Subcutaneous abdominal adipose tissue (tissue), 5 donors: ENCODE measurements around the gene NRP1.

Experiments used
- H3K27ac ChIP-seq: one replicate; pipeline ENCODE4 v1.7.0; 2013; ENCODE audit warnings: low read depth, mild to moderate bottlenecking, inconsistent platforms, low read length, moderate library complexity
- H3K27me3 ChIP-seq, 5 donors: one replicate each; pipeline ENCODE4 v1.7.0; 2013; ENCODE audit warnings: low read length in 5 of 5, inconsistent platforms in 1 of 5; ENCODE audit not compliant: control insufficient read depth in 5 of 5, insufficient read depth in 4 of 5
- H3K36me3 ChIP-seq, 5 donors: one replicate each; pipeline ENCODE4 v1.7.0; 2013; ENCODE audit warnings: low read length in 5 of 5; ENCODE audit not compliant: control insufficient read depth in 5 of 5, insufficient read depth in 5 of 5
- H3K4me1 ChIP-seq, 5 donors: one replicate each; pipeline ENCODE4 v1.7.0; 2013; ENCODE audit warnings: low read length in 5 of 5, mild to moderate bottlenecking in 3 of 5, moderate library complexity in 1 of 5; ENCODE audit not compliant: control insufficient read depth in 5 of 5, insufficient read depth in 5 of 5
- H3K4me3 ChIP-seq, 5 donors: one replicate each; pipeline ENCODE4 v1.7.0; 2013; ENCODE audit warnings: low read length in 5 of 5, low read depth in 1 of 5
- H3K9ac ChIP-seq, 5 donors: one replicate each; pipeline ENCODE4 v1.7.0; 2013; ENCODE audit warnings: low read length in 5 of 5, mild to moderate bottlenecking in 4 of 5, moderate library complexity in 3 of 5
- H3K9me3 ChIP-seq, 5 donors: one replicate each; pipeline ENCODE4 v1.7.0; 2013; ENCODE audit warnings: low read length in 5 of 5; ENCODE audit not compliant: control insufficient read depth in 5 of 5
- donor health status: healthy.
- donor health status: healthy.
- donor health status: healthy.
- donor health status: healthy.
- donor health status: healthy.

The NRP1 gene

DNA sequence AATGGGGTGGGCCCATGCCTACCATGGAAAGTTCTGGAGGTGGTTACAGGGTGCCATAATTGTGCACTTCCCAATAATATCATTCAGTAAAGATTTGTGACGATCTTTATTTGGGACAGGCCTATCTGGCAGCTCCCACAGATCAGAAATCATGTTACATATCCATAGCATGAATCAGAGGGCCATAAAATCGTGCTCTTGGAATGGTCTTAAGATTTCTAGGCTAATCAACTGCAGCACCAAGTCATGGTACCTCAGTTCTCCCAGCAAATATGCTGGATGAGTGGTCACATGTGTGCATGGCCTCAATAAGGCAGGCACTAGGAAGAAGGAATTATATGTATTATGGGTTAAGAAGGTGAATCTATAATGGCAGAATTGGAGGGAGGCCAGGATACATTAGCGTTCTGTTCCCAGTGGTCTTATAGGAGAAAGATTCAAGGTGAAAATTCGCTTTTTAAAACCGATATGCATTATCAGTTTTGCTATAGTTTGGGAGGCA, 134.7 kb downstream of the NRP1 start:
- no peak overlapping the region for H3K9ac ChIP-seq
- H3K4me1 ChIP-seq, result peaks cover 6 to 52% (median 30%) of the 10 kb centered on the region in 5 donors
- no peaks in the 10 kb centered on the region for H3K9me3 ChIP-seq
- no peaks in the 10 kb centered on the region for H3K27me3 ChIP-seq
- peaks cover 43 to 83% (median 66%) of the 10 kb centered on the region in 5 donors for H3K36me3 ChIP-seq
- H3K27ac ChIP-seq, result no peak overlapping the region
- H3K4me3 ChIP-seq, result no peak overlapping the region

DNA sequence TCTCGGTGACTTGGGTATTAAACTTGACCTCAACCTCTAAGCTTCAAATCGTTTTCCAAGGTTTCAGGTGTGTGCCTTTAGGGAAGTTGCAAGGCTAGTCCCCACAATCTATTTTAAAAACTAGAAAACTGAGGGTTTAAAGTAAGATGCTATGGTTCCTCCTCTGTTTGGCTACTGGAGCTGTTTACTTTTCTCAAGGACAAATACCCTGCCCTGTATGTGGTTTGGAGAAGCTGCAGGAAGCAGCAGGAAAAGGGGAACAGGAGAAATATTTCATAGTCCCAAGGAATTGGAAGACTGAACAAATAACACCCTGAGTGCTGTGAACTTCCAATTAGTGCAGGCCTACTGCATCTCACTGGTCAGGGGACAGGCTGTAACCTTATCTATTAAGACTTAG, 135.9 kb downstream of the NRP1 start:
- Histone ChIP-seq H3K4me1 (peaks cover 10 to 63% (median 35%) of the 10 kb centered on the region in 5 donors), H3K27ac (no peak overlapping the region), H3K4me3 (no peak overlapping the region), H3K9me3 (no peaks in the 10 kb centered on the region), H3K27me3 (no peaks in the 10 kb centered on the region), H3K36me3 (peaks cover 43 to 77% (median 66%) of the 10 kb centered on the region in 5 donors), H3K9ac (no peak overlapping the region)

DNA sequence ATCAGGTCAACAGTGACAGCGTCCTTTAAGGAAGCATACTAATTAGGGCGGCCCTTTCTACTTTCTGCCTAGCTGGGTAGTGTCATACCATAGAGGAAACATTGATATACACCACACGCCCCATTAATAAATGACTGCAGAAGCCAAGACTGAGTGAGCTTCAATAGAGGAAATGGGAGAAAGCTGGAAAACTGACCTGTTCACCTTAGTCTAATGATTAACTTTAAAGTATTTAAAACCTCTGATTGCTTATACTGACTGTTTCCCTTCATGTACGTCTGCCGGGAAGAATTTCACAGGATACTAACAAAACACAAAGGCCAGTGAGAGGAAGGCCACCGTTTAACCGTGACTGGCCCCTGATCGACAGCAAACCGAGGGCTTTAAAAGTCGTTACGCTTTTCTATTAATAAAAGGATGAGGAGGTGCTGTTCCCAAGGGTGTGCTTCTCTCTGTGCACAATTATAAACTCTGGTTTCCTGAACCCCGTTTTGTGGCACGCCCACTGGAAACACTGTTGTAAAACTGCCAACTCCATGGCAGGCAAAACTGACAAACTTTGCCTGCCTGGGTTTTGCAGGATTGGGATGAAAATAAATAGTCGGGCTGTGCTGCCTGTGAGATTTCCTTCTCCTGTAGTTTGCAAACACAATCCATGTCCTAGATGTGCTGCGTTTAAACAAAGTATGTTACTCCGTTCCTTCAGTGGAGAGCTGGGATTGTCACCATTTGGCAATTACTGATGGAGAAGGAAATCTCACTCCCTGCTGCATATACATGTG, 137.6 kb downstream of the NRP1 start:
- peaks cover 39 to 69% (median 63%) of the 10 kb centered on the region in 5 donors for H3K36me3 ChIP-seq
- H3K4me3 ChIP-seq, result peak overlapping the region in 2 of 5 donors; percentile 15 to 38
- peaks cover 7 to 57% (median 30%) of the 10 kb centered on the region in 5 donors for H3K4me1 ChIP-seq
- no peaks in the 10 kb centered on the region for H3K27me3 ChIP-seq
- H3K9me3 ChIP-seq, result no peaks in the 10 kb centered on the region
- H3K9ac ChIP-seq, result peak overlapping the region in 1 of 5 donors; percentile 26
- H3K27ac ChIP-seq, result peak overlapping the region; percentile 35

DNA sequence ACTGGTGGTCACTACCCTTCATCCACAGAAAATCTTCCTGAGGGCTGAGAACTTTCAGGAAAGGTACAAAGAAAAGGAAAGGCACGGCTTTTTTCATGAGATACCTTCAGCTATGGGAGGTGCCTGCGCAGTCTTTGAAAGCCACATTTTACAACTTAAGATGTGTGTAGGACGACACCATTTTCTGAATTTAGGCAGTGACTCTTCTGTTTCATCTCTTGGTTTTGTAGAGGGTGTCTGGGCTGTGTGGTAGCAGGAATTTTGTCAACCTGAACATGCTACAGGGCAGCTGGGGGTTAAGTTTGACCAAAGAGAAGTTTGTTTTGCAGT, 138.1 kb downstream of the NRP1 start:
- H3K36me3 ChIP-seq, result peaks cover 35 to 69% (median 64%) of the 10 kb centered on the region in 5 donors
- H3K4me1 ChIP-seq, result peaks cover 5 to 57% (median 24%) of the 10 kb centered on the region in 5 donors
- H3K9me3 ChIP-seq, result no peaks in the 10 kb centered on the region
- no peak overlapping the region for H3K9ac ChIP-seq
- H3K27me3 ChIP-seq, result no peaks in the 10 kb centered on the region
- H3K27ac ChIP-seq, result peak overlapping the region; percentile 35
- H3K4me3 ChIP-seq, result no peak overlapping the region

DNA sequence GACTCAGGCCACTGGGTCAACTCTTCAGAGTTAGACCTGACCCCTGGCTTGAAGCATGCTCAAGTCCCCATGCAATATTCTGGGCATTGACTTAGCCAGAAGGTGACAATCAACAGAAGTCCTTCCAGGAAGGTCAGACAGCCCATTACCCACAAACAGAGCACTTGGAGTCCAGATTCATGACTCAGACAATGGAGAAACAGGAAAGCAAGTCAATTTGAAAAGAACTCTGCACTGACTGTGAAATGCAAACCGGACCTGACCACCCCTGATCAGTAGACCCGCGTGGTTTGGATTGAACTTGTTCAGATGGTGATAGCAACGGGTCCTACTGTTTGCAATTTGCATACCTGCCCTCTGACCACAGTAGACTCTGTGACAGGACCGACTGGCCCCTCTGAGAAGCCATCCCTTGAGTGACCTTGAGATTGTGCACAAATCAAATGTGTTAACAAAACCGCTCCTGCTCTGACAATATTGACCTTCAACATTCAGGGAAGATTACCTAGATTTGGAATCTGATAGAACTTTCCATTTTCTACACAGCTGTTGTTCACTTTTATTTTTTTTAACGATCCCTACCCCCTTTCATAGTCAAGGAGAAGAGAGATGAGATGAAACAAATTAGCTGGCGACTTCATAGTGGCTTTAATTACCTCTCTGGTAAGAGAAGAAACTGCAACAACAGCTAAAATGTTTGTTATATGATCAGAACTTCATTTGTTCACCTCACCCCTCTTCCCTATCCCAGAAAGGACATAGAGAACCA, 138.7 kb downstream of the NRP1 start:
- Histone ChIP-seq H3K36me3 (peaks cover 31 to 69% (median 63%) of the 10 kb centered on the region in 5 donors), H3K27ac (peak overlapping the region; percentile 35), H3K4me1 (peaks cover 5 to 57% (median 23%) of the 10 kb centered on the region in 5 donors), H3K9me3 (no peaks in the 10 kb centered on the region), H3K4me3 (no peak overlapping the region), H3K27me3 (no peaks in the 10 kb centered on the region), H3K9ac (no peak overlapping the region)

DNA sequence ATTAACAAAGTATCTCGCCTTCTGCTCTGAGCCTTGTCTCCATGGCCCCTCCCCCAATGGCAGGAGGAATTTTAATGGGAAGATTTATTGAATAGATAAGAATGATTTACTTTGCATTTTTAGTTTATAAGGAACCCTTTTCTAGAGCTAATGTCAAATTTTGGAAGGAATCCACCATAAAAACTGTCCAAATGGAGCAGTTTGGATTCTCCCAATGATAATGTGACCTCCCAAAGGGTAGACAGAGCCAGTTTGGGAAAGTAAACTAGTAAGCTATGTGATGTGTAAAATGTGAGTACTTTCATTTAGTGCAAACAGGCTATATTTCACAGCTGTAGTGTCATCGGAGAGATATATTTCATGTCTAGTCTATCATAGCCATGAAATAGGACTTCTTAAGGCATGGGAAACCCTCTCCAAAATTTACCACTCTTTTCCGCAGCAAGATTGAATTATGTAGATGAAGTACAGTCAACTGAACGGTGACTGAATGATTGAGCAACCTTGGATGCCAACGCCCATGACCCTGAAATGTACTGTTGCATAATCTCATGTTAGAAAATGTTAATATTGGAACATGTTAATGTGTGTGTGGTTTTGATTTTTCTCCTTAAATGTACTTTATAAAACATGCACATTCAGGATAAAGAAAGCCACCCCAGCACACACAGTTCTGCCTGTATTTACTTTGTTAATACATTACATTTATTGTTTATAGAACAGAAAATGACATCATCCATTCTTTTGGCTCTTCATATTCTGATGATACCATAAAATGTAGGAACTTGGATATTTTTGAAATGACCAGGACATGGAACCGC, 140.6 kb downstream of the NRP1 start:
- Histone ChIP-seq H3K27me3 (no peaks in the 10 kb centered on the region), H3K9ac (peak overlapping the region in 1 of 5 donors; percentile 30), H3K4me3 (no peak overlapping the region), H3K36me3 (peaks cover 21 to 69% (median 60%) of the 10 kb centered on the region in 5 donors), H3K27ac (peak overlapping the region; percentile 64), H3K4me1 (peaks cover 5 to 52% (median 23%) of the 10 kb centered on the region in 5 donors), H3K9me3 (no peaks in the 10 kb centered on the region)

DNA sequence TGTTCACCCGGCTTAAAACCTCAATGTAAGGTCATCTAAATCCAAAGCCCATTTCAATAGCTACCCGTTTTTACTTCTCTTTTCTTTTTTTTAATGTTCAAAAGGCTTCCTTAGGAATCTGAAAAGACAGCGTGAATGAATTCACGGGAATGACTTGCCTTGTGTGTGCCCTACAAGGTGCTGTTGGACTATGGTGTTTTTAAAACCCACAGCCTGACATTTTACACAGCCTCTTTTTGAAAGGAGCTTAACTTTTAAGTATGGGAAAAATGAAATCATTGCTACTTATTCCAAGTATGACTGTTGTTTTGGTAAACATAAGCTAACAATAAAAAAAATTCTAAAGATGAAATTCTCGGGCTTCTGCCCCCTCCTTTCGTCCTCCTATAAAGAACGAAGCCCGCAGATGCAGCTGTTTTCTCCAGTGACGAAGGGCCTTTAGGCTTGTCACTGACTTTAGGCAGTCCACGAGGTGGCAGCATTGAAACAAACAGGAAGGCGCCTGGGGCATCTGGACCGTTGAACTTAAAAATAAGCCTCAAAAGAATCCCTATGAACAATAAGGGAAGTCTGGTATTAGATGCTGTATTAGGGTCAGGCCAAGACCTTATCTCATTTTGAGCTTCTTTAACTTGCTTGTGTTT, 141.3 kb downstream of the NRP1 start:
- peak overlapping the region in 1 of 5 donors; percentile 30 for H3K9ac ChIP-seq
- H3K27me3 ChIP-seq, result no peaks in the 10 kb centered on the region
- H3K27ac ChIP-seq, result peak overlapping the region; percentile 64
- no peak overlapping the region for H3K4me3 ChIP-seq
- H3K36me3 ChIP-seq, result peaks cover 18 to 66% (median 59%) of the 10 kb centered on the region in 5 donors
- H3K9me3 ChIP-seq, result no peaks in the 10 kb centered on the region
- H3K4me1 ChIP-seq, result peaks cover 5 to 47% (median 23%) of the 10 kb centered on the region in 5 donors

DNA sequence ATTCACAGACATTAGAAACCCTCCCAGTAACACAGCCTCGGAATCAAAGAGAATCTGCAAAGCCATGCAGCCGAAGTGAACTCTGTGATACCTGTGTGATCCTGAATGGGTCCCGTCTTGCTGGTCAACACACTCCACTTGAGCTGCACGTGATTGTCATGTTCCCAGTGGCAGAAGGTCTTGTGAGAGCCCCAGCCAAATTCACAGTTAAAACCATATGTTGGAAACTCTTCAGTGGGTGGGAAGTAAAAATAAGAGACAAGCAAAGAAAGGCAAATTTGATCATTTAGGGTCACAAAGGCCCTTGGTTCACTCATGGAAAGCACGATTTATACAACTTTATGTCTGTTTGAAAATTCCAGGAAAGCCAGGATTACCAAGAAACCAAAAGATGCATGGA, 142.3 kb downstream of the NRP1 start:
- H3K27me3 ChIP-seq, result no peaks in the 10 kb centered on the region
- no peak overlapping the region for H3K9ac ChIP-seq
- H3K4me3 ChIP-seq, result no peak overlapping the region
- H3K27ac ChIP-seq, result no peak overlapping the region
- H3K9me3 ChIP-seq, result no peaks in the 10 kb centered on the region
- peaks cover 5 to 41% (median 23%) of the 10 kb centered on the region in 5 donors for H3K4me1 ChIP-seq
- H3K36me3 ChIP-seq, result peaks cover 20 to 71% (median 65%) of the 10 kb centered on the region in 5 donors

DNA sequence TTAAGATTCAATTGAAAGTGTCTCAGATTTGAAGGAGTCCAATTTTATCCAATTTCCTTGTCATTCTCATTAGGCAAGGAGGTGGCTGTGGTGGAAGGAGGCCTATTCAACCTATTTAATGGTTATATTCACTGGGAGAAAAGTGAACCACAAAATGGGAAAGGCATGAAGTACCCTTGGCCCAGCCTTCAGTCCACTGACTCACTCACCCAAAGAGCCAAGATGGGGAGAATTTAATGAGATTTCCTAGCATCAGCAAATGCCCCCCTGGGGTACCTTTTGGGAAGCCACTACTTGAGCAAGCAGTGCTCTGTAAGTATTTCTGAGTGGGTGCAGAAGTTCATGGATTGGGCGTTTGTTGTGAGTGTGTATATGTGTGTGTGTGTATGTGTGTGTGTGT, 144.1 kb downstream of the NRP1 start:
- H3K36me3 ChIP-seq, result peaks cover 13 to 69% (median 62%) of the 10 kb centered on the region in 5 donors
- no peaks in the 10 kb centered on the region for H3K9me3 ChIP-seq
- H3K27me3 ChIP-seq, result no peaks in the 10 kb centered on the region
- peaks cover 5 to 23% (median 17%) of the 10 kb centered on the region in 5 donors for H3K4me1 ChIP-seq
- no peak overlapping the region for H3K9ac ChIP-seq
- H3K4me3 ChIP-seq, result no peak overlapping the region
- no peak overlapping the region for H3K27ac ChIP-seq
